ENCODE measurements around the gene SKA1.
"Not testable (repeated sequence)": the region's sequence is repeated elsewhere in the genome, so short reads cannot be mapped to it uniquely, and the experiment has no call there.

The SKA1 gene

GRCh38 chr18:50396005-50396660 is 21.3 kb downstream of the SKA1 start:
- no peak for DNase-seq

DNA sequence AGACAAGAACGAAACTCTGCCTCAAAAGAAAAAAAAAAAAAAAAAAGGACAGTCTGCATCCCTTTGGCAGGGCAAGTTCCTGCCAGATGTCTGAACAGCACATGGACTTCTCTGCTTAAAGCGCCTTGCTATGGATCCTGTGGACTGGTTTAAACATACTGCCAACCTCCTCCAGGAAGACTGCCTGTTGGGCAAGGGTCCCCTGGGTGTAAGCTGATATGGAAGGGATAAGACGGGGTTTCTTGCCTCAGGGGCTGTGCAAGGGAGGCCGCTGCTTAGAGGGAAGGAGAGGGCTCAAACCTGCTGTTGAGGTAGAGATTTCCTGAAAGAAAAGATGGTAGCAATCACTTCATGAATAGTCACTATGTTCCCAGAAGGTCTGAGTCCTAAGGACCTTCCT is 22.2 kb downstream of the SKA1 start:
- no peak for DNase-seq

GRCh38 chr18:50398099-50398498 is 23.3 kb downstream of the SKA1 start:
- DNase-seq: no peak

DNA sequence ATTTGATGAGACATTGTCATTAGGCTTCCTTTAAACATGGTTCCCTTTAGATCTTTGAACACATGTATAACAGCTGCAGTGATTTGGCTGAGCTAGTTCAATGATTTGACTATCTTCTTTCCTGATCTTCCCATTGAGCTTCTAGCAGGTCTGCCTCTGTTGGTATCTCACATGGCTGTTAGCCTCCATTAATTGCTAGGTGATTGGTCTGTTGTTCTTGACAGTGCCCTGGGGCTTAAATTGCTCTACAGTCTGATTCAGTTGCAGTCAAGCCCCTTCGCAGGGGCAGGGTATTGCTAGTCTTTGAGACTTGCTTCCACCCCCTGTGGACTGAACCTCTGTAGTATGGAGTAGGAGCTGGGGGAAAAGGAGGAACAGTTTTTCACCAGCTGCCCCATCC is 24.1 kb downstream of the SKA1 start:
- DNase-seq: no peak

GRCh38 chr18:50399582-50399981 is 24.7 kb downstream of the SKA1 start:
- no peak for DNase-seq

DNA sequence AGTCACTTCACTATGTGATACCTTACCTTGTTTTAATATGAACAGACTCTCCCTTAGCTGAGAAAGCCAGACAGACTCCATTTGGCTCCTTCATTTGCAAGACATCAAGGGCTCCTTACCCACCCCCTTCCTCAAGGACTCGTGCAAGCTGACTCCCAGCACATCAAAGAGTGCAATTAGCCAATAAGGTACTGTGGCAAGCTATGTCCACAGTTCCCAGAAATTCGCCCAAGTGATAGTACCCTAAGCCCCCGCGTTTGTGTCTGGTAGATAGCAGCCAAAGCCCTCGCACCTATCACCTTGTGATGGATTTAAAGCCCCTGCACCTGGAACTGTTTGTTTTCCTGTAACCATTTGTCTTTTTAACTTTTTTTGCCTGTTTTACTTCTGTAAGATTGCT is 25.6 kb downstream of the SKA1 start:
- not testable (repeated sequence) for DNase-seq

DNA sequence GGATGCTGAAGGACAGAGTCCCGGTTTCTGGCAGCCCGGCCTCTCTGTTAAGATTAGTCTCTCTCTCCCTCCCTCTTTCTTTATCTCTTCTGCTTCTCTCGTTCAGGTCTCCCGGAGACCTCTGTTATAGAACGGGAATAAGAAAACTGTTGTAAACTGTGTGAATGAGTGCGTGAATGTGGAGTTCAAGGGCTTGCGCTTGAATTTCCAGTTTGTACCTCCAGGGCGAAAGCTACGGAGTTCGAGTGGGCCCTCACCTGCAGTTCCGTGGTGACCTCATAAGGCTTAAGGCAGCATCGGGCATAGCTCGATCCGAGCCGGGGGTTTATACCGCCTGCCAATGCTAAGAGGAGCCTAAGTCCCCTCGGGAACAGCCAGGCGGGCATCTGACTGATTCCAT is 26.4 kb downstream of the SKA1 start:
- no peak for DNase-seq

- DNase-seq: peak; percentile 66
Measured at GRCh38 chr18:50401888-50402287, 27.0 kb downstream of the SKA1 start.

DNA sequence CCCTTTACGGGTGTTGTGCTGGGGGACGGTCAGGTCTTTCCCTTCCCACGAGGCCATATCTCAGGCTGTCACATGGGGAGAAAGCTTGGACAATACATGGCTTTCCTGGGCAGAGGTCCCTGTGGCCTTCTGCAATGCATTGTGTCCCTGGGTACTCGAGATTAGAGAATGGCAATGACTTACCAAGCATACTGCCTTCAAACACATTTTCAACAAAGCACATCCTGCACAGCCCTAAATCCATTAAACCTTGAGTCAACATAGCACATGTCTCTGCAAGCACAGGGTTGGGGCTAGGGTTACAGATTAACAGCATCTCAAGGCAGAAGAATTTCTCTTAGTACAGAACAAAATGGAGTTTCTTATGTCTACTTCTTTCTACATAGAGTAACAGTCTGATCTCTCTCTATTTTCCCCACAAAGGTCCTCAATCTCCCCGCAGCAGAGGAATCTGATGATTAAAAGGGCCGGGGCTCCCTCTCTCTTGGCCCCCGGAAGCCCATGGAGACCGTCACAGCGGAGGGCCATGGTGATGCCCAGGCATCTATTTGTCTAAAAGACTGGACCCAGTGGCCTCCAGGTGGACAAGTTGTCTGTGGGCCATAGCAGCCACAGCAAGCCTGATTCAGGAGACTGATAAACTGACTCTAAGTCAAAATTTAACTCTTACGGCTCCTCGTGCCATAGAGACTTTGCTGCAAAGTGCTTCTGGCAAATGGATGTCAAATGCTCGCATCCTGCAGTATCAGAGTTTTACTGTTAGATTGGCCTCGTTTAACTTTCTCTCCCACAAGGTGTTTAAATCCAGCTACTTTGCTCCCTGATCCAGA is 30.1 kb downstream of the SKA1 start:
- peak; percentile 8 for DNase-seq

DNA sequence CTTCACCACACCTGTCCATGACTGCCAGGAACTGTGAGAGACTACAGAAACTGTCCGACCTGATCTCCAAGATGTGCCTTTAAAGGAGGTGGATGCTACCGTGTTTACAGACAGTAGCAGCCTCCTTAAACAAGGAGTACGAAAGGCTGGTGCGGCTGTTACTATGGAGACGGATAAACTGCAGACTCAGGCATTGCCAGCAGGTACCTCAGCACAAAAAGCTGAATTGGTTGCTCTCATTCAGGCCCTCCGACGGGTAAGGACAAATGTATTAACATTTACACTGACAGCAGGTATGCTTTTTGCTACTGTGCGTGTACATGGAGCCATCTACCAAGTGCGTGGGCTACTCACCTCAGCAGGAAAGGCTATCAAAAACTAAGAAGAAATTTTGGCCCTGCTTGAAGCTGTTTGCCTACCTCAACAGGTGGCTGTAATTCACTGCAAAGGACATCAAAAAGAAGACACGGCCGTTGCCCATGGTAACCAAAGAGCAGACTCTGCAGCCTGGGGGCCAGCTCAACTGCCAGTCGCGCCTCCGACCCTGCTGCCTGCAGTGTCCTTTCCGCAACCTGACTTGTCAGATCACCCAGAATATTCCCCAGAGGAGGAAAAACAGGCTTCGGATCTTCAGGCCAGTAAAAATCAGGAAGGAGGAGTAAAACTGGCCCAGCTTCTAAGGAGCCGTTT is 30.9 kb downstream of the SKA1 start:
- peak; percentile 18 for DNase-seq

GRCh38 chr18:50409236-50409635 is 34.4 kb downstream of the SKA1 start:
- DNase-seq: no peak

DNA sequence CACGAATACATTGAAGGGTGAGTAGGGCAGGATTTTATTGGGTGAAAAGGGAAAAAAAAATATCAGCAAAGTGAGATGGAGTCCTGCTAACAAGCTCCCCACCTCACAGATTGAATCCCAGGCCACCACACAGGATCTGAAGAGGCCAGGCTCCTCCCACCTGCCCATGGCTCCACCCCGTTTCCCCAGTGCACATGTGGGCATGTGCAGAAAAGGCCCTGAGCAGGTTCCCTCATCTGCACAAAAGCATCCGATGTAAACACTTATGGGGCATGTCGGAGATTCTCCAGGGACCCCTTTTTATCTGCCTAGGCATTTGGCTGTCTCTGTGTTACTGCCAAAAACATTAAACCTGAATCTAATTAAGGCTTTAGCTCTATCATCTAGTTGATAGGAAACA is 35.2 kb downstream of the SKA1 start:
- DNase-seq: no peak

DNA sequence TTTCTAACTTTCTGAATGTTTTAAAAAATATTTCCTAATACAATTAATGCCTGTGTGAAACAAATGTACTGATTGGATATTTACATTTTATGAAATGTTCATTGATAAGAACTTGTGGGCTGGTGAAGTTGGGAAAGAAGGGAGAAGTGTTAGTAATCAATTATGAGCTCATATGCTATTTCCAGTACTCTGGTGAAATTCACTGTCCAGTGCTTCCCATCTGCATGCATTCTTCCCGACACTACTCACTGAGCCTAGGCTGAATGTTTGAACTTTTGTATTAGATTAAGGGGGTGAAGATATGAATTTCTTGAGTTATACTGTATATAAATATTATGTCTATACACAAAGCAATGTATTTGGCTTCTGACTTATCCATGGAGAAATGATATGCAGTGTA is 36.0 kb downstream of the SKA1 start:
- DNase-seq: no peak

GRCh38 chr18:50416832-50417231 is 42.0 kb downstream of the SKA1 start:
- not testable (repeated sequence) for DNase-seq

- not testable (repeated sequence) for DNase-seq
Measured at GRCh38 chr18:50417705-50418104, 42.9 kb downstream of the SKA1 start.

DNA sequence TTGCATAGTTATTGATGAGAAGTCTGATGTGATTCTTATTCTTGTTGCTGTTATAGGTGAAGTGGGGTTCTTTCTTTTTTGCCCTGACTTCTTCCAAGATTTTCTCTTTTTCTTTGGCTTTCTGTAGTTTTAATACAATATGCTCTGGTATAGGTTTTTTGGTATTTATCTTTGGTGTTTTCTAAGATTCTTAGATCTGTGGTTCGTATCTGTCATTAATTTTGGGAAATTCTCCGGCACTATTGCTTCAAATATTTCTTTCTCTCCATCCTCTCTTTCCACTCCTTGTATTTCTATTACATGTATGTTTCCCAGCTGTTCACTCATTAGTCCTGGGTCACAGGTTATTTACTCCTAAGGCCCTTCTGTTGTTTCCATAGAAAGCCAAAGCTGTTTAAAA is 43.8 kb downstream of the SKA1 start:
- DNase-seq: no peak

DNA sequence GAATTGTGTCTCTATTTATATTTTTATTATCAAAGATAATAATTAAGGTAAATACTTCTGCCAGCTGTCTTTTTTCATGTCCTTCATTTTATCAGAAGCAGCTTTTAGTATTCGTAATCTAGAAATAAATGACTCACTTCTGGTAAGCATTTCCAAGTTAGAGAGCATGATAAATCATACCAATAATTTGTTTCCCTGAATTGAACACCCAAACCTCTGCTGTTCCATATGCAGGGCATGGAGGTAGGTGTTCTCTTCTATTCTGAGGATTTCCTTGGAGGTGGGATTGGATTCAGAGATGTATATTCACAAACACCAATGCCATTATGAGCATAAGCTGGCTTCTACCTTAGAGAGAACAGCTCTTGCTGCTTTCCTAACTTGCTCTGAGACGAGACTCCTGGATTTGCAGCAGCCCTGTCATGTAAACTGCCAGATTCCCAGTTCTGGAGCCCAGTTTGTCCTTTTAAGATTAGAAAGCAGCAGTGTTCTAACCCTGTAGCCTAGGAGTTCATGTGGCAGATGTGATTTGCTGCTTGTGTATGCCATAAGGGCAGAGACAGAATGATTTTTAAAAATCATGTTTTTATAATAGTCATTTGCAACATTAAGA is 47.5 kb downstream of the SKA1 start:
- no peak for DNase-seq

GRCh38 chr18:50424877-50425690 is 50.2 kb downstream of the SKA1 start:
- no peak for DNase-seq

- no peak for DNase-seq
Measured at GRCh38 chr18:50427896-50428295, 53.0 kb downstream of the SKA1 start.

DNA sequence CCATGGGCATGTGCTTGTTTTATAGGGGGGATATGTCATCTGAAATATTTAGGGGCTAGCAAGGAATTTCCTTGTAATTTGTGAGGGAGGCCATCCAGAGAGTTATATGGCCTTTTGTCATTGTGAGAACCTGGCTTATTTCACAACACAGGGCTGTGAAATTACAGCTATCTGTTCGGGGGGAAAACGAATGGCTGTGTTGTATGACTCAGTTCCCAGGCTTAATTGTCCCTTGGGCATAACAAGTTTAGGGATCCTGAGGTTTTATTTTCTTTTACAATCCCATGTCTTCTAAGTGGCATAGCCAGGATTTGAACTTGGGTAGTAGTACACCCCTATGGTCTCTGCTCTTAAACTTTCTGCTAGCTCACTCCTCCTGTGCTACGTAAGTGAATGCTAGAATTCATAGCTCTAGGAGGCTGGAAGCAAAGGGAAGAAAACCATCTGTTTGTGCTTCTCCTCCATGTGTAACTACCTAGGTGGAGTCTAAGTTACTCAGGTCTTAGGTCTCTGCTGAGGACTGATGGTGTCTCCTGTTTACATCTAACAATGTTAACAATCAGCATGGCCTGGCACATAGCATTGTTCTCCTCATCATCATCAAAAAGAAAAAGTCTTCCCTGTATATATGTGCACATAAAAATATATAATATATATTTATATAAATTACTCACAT is 53.8 kb downstream of the SKA1 start:
- DNase-seq: no peak

- peak; percentile 33 for DNase-seq
Measured at GRCh38 chr18:50429207-50429948, 54.5 kb downstream of the SKA1 start.
